Nephron (organoid): ENCODE measurements around the gene ZFAND2A.
A peak's percentile ranks its signal among the peaks of the same experiment; 100 is the strongest.
"Not testable (repeated sequence)": the region's sequence is repeated elsewhere in the genome, so short reads cannot be mapped to it uniquely, and the experiment has no call there.

Experiments used
- H3K27ac Mint-ChIP-seq, 3 experiments: 2 replicates each; pipeline ENCODE4 v1.8.0; 2020; ENCODE audit warnings: mixed read lengths in 3 of 3, mild to moderate bottlenecking in 2 of 3, moderate library complexity in 1 of 3
- H3K27me3 Mint-ChIP-seq: 2 replicates; pipeline ENCODE4 v1.8.0; 2021; ENCODE audit warnings: low read depth, mild to moderate bottlenecking, moderate library complexity, mixed read lengths
- H3K36me3 Mint-ChIP-seq: 2 replicates; pipeline ENCODE4 v1.8.0; 2020; ENCODE audit warnings: low read depth, mixed read lengths
- H3K4me1 Mint-ChIP-seq: 2 replicates; pipeline ENCODE4 v1.8.0; 2020; ENCODE audit warnings: mixed read lengths
- H3K4me3 Mint-ChIP-seq, 3 experiments: 2 replicates each; pipeline ENCODE4 v1.8.0; 2020; ENCODE audit warnings: mild to moderate bottlenecking in 3 of 3, mixed read lengths in 3 of 3, moderate library complexity in 2 of 3
- H3K9me3 Mint-ChIP-seq: 2 replicates; pipeline ENCODE4 v1.8.0; 2020; ENCODE audit warnings: mixed read lengths
- CTCF ChIP-seq, 3 experiments: fragments of 200-600 bp; sonication (generic); IDR thresholded peaks; one replicate each; pipeline ENCODE4 v1.5.0; 2021; ENCODE audit warnings: antibody characterized with exemption in 3 of 3; ENCODE audit not compliant: unreplicated experiment in 3 of 3

Gene ZFAND2A

DNA sequence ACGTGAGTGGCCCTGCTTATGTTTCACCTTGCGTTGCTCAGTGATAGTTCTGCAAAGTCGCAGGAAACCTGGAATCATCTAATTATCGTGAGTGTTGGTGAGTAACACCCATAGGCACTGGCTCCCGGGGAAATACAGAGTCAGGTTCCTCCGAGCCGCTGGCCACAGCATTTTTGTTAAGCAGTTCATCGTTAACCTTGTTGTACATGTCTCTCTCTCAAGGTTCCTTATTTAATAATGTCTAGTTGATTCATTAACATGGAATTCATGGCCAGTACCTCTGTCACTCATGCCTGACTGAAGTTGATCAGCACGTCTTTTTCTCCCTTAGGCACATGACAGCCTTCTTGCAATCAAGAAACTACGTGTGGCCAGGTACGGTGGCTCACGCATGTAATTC, 3.1 kb upstream of the ZFAND2A start:
- peak overlapping the region; percentile 51 to 60 (median 55) for H3K27ac Mint-ChIP-seq
- H3K4me3 Mint-ChIP-seq, result peak overlapping the region; percentile 85 to 89 (median 89)
- no peak for TF ChIP-seq CTCF (IDR thresholded peaks at IDR 0.05; ENCODE audit: unreplicated experiment in 3 of 3)
- no peaks in the 10 kb centered on the region for H3K36me3 Mint-ChIP-seq
- H3K4me1 Mint-ChIP-seq, result peaks cover 15% of the 10 kb centered on the region
- H3K27me3 Mint-ChIP-seq, result no peaks in the 10 kb centered on the region
- no peaks in the 10 kb centered on the region for H3K9me3 Mint-ChIP-seq

DNA sequence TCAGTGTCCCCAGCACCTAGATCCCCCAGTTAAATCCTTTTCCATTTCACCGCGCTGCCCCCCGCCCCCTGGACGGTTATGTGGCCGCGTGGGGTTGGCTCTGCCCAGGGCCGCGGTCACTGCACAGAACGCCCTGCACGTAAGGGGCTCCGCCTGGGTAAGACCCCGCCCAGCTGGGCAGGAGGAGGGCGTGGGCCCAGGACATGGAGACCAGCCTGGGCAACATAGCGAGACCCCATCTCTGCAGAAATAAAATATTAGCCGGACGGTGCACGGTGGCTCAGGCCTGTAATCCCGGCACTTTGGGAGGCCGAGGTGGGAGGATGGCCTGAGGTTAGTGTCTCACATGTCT, 650 bp upstream of the ZFAND2A start:
- no peaks in the 10 kb centered on the region for H3K27me3 Mint-ChIP-seq
- H3K9me3 Mint-ChIP-seq, result no peaks in the 10 kb centered on the region
- H3K4me3 Mint-ChIP-seq, result peak overlapping the region; percentile 85 to 89 (median 89)
- no peak for TF ChIP-seq CTCF (IDR thresholded peaks at IDR 0.05; ENCODE audit: unreplicated experiment in 3 of 3)
- H3K4me1 Mint-ChIP-seq, result peaks cover 18% of the 10 kb centered on the region
- H3K27ac Mint-ChIP-seq, result peak overlapping the region; percentile 14 to 60 (median 34)
- peaks cover 4% of the 10 kb centered on the region for H3K36me3 Mint-ChIP-seq

DNA sequence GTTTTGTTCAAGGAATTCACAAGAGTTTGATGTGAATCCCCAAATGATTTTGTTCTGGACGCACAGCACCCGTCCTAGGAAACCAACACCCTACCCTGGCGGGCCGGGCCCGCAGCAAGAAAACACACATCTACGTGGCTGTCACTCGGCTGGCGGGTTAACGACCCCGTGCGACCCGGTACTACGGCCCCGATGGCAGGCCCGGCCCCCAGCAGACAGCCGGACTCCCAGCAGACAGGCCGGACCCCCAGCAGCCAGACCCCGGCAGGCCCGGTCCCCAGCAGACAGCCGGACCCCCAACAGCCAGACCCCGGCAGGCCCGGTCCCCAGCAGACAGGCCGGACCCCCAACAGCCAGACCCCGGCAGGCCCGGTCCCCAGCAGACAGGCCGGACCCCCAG, 765 bp downstream of the ZFAND2A start:
- H3K9me3 Mint-ChIP-seq, H3K27me3 Mint-ChIP-seq: not testable (repeated sequence)
- peak overlapping the region; percentile 87 to 93 (median 92) for H3K4me3 Mint-ChIP-seq
- H3K4me1 Mint-ChIP-seq, result peaks cover 18% of the 10 kb centered on the region
- peak overlapping the region in 2 of 3 experiments; percentile 54 to 76 for H3K27ac Mint-ChIP-seq
- H3K36me3 Mint-ChIP-seq, result peaks cover 17% of the 10 kb centered on the region

DNA sequence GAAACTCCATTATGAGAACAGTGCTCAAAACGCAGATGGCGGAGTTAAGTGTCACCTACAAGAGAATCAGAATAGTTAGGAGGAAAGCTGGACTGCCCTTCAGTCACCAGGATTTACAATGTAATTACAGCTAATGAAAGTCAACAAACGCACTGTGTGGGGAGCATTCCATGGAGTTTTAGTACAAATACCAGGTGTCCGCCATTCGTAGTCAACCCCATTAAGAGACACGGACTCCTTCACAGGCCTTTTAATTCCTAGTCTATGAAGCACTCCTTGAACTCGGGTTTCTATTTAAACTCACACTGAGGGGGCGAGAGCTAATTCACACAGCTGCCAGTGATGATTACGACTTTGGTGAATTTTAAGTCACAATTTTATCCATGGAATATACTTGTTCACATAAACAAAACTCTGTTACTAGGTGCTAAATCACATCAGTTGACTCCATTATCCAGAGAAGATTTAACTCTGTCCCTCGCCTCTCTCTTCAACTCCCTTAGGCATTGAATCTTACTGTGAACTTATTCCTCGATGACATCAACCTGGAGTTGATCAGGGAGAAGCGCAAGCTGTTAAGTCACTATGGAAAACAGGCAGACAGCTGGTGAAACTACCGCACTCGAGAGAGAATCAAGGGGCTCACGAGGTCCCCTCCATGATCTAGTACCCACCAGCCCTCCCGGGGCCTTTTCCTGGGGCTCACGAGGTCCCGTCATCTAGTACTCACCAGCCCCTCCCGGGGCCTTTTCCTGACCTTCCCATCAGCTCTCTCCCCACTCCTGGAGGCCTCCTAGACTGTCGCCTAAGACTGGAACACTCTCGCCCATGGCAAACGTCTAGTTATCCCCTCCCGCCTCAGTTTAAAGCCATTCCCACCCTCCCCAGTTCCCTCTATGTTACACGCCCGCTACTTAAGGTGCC, 1.5 kb downstream of the ZFAND2A start:
- no peaks in the 10 kb centered on the region for H3K9me3 Mint-ChIP-seq
- H3K4me3 Mint-ChIP-seq, result peak overlapping the region; percentile 87 to 93 (median 92)
- peaks cover 25% of the 10 kb centered on the region for H3K36me3 Mint-ChIP-seq
- peak overlapping the region in 2 of 3 experiments; percentile 78 to 90 for H3K27ac Mint-ChIP-seq
- no peak for TF ChIP-seq CTCF (IDR thresholded peaks at IDR 0.05; ENCODE audit: unreplicated experiment in 3 of 3)
- H3K27me3 Mint-ChIP-seq, result no peaks in the 10 kb centered on the region
- peaks cover 18% of the 10 kb centered on the region for H3K4me1 Mint-ChIP-seq

GRCh38 chr7:1156782-1157535, 3.0 kb downstream of the ZFAND2A start:
- Mint-ChIP-seq H3K27me3 (no peaks in the 10 kb centered on the region), H3K9me3 (no peaks in the 10 kb centered on the region), H3K4me3 (peak overlapping the region; percentile 87 to 93 (median 92)), H3K27ac (no peak overlapping the region), H3K36me3 (peaks cover 34% of the 10 kb centered on the region), H3K4me1 (peaks cover 18% of the 10 kb centered on the region)
- no peak for TF ChIP-seq CTCF (IDR thresholded peaks at IDR 0.05; ENCODE audit: unreplicated experiment in 3 of 3)

- H3K27me3 Mint-ChIP-seq, H3K9me3 Mint-ChIP-seq, H3K27ac Mint-ChIP-seq, H3K4me3 Mint-ChIP-seq: not testable (repeated sequence)
- peaks cover 16% of the 10 kb centered on the region for H3K4me1 Mint-ChIP-seq
- H3K36me3 Mint-ChIP-seq, result peaks cover 35% of the 10 kb centered on the region
Measured at GRCh38 chr7:1155818-1156781, 3.9 kb downstream of the ZFAND2A start.
